Naive thymus-derived CD4-positive, alpha-beta T cell (primary cell): ENCODE results near the gene ANO9. TPM values are rescaled to one million over a fixed set of nuclear protein-coding genes. Genes with fewer than 3 reads are reported as not detected.
A peak's percentile ranks its signal among the peaks of the same experiment; 100 is the strongest.

Experiments
- ATAC-seq: fragments of 150-1000 bp; cut with Tn5 transposase; 2 replicates; pipeline ENCODE4 v1.10.0; 2021; ENCODE audit warnings: mild to moderate bottlenecking, moderate library complexity
- CTCF ChIA-PET: fragments of 350-600 bp; sonication (Branson Sonifier 250); formaldehyde crosslinking; loops from one replicate; lab custom pipeline; 2021; ENCODE audit warnings: antibody characterized with exemption; lab: Charles Lee
- POLR2A ChIA-PET: fragments of 350-600 bp; sonication (Branson Sonifier 250); formaldehyde crosslinking; loops from one replicate; lab custom pipeline; 2021; ENCODE audit warnings: antibody characterized with exemption, inconsistent platforms; lab: Charles Lee
- DNase-seq, 9 donors: peaks; one replicate each; pipeline versions ENCODE4 v3.0.0 to v3.0.0-alpha.2; 2020 to 2022; ENCODE audit warnings: mixed read lengths in 1 of 9
- H3K27ac ChIP-seq: one replicate; pipeline ENCODE4 v1.7.0; 2013; ENCODE audit warnings: mild to moderate bottlenecking, low read depth, low read length, moderate library complexity
- H3K27me3 ChIP-seq, 2 donors: one replicate each; pipeline ENCODE4 v1.7.0; 2013; ENCODE audit warnings: low read length in 2 of 2, mild to moderate bottlenecking in 2 of 2, moderate library complexity in 2 of 2; ENCODE audit not compliant: control insufficient read depth in 2 of 2, insufficient read depth in 2 of 2
- H3K36me3 ChIP-seq, 3 experiments: 1 replicate in 2 of 3; 2 replicates in 1 of 3; pipeline ENCODE4 v1.7.0; 2013; ENCODE audit warnings: low read length in 3 of 3, mild to moderate bottlenecking in 3 of 3, moderate library complexity in 1 of 3; ENCODE audit not compliant: insufficient read depth in 3 of 3, control insufficient read depth in 2 of 3
- H3K4me1 ChIP-seq, 2 donors: one replicate each; pipeline ENCODE4 v1.7.0; 2013; ENCODE audit warnings: low read length in 2 of 2, mild to moderate bottlenecking in 2 of 2, moderate library complexity in 1 of 2; ENCODE audit not compliant: control insufficient read depth in 2 of 2, insufficient read depth in 2 of 2
- H3K4me3 ChIP-seq: 2 replicates; pipeline ENCODE4 v1.7.0; 2013; ENCODE audit warnings: mild to moderate bottlenecking, low read length
- H3K9me3 ChIP-seq, 3 experiments: 1 replicate in 2 of 3; 2 replicates in 1 of 3; pipeline ENCODE4 v1.7.0; 2013; ENCODE audit warnings: low read length in 3 of 3; ENCODE audit not compliant: control insufficient read depth in 2 of 3
- H3K27ac Mint-ChIP-seq, 9 donors: one replicate each; pipeline ENCODE4 v1.8.0; 2020 to 2022; ENCODE audit warnings: mixed read lengths in 9 of 9, mild to moderate bottlenecking in 8 of 9, moderate library complexity in 5 of 9, inconsistent platforms in 2 of 9
- H3K27me3 Mint-ChIP-seq, 5 donors: one replicate each; pipeline ENCODE4 v1.8.0; 2021 to 2022; ENCODE audit warnings: mixed read lengths in 5 of 5, mild to moderate bottlenecking in 1 of 5
- H3K36me3 Mint-ChIP-seq, 5 donors: one replicate each; pipeline ENCODE4 v1.8.0; 2020 to 2022; ENCODE audit warnings: mixed read lengths in 5 of 5, mild to moderate bottlenecking in 3 of 5, inconsistent platforms in 1 of 5
- H3K4me1 Mint-ChIP-seq, 7 donors: one replicate each; pipeline ENCODE4 v1.8.0; 2020 to 2022; ENCODE audit warnings: mixed read lengths in 7 of 7, mild to moderate bottlenecking in 3 of 7, inconsistent platforms in 1 of 7
- H3K4me3 Mint-ChIP-seq, 10 donors: one replicate each; pipeline ENCODE4 v1.8.0; 2020 to 2022; ENCODE audit warnings: mild to moderate bottlenecking in 10 of 10, mixed read lengths in 10 of 10, moderate library complexity in 6 of 10, inconsistent platforms in 2 of 10
- H3K9me3 Mint-ChIP-seq, 11 donors: one replicate each; pipeline ENCODE4 v1.8.0; 2020 to 2022; ENCODE audit warnings: mixed read lengths in 11 of 11, mild to moderate bottlenecking in 4 of 11, inconsistent platforms in 1 of 11, moderate library complexity in 1 of 11
- intact Hi-C, 2 donors: fragments of 100-400 bp; cut with micrococcal nuclease; formaldehyde crosslinking; loops; one replicate each; pipeline ENCODE4 v1.15.1; 2023
- polyA plus RNA-seq, 2 donors: library from polyadenylated mRNA; unstranded; fragments of 300-500 nt; fragmentation: Illumina TruSeq; gene quantifications; one replicate each; pipeline ENCODE4 v1.2.3, GENCODE V29; 2021
- total RNA-seq, 6 experiments: library from RNA in 5 of 6; stranded (reverse) in 5 of 6; gene quantifications; 1 replicate in 5 of 6; 2 replicates in 1 of 6; pipeline ENCODE4 v1.2.3 and lab custom pipeline; 2021 to 2026

The ANO9 gene
- total and polyA plus RNA-seq, 7 experiments from 2014 or later: 9.0 to 107 (median 92.2) TPM

GRCh38 chr11:375065-376025 lies 66.5 kb downstream of the ANO9 start:
- ATAC-seq: no peak
- Histone ChIP-seq H3K9me3 (no peaks in the 10 kb centered on the region), H3K27me3 (no peaks in the 10 kb centered on the region), H3K4me1 (no peaks in the 10 kb centered on the region), H3K27ac (no peak overlapping the region), H3K36me3 (no peaks in the 10 kb centered on the region), H3K4me3 (no peak overlapping the region)
- CTCF ChIA-PET: no interaction called here
- peaks cover 0 to 15% (median 2%) of the 10 kb centered on the region in 5 donors for H3K27me3 Mint-ChIP-seq
- peaks cover 0 to 5% (median 0%) of the 10 kb centered on the region in 5 donors for H3K36me3 Mint-ChIP-seq
- H3K4me1 Mint-ChIP-seq: peaks cover 0 to 11% (median 2%) of the 10 kb centered on the region in 7 donors
- POLR2A ChIA-PET: no interaction called here
- no peak for DNase-seq
- intact Hi-C loops: no loop called here
- H3K4me3 Mint-ChIP-seq: no peak overlapping the region
- H3K27ac Mint-ChIP-seq: no peak overlapping the region
- peaks cover 0 to 6% (median 0%) of the 10 kb centered on the region in 11 donors for H3K9me3 Mint-ChIP-seq

- Histone ChIP-seq H3K27ac (no peak overlapping the region), H3K4me1 (no peaks in the 10 kb centered on the region), H3K36me3 (no peaks in the 10 kb centered on the region), H3K4me3 (no peak overlapping the region), H3K27me3 (no peaks in the 10 kb centered on the region), H3K9me3 (no peaks in the 10 kb centered on the region)
- Mint-ChIP-seq H3K9me3 (peaks cover 0 to 6% (median 0%) of the 10 kb centered on the region in 11 donors), H3K27me3 (peaks cover 0 to 19% (median 6%) of the 10 kb centered on the region in 5 donors), H3K27ac (peak overlapping the region in 6 of 9 donors; percentile 39 to 83 (median 78)), H3K36me3 (peaks cover 0 to 5% (median 0%) of the 10 kb centered on the region in 5 donors), H3K4me1 (peaks cover 0 to 16% (median 5%) of the 10 kb centered on the region in 7 donors), H3K4me3 (no peak overlapping the region)
- DNase-seq (no peak), ATAC-seq (no peak)
- CTCF ChIA-PET: no interaction called here
- intact Hi-C loops: no loop called here
- POLR2A ChIA-PET: no interaction called here
These were observed 67.9 kb downstream of the ANO9 start for GRCh38 chr11:373716-374551.

- intact Hi-C loops: no loop called here
- no peak overlapping the region for H3K27ac ChIP-seq
- H3K27me3 Mint-ChIP-seq: peaks cover under 1 to 25% (median 6%) of the 10 kb centered on the region in 5 donors
- H3K9me3 ChIP-seq: no peaks in the 10 kb centered on the region
- H3K27ac Mint-ChIP-seq: no peak overlapping the region
- H3K36me3 Mint-ChIP-seq: peaks cover 0 to 7% (median 0%) of the 10 kb centered on the region in 5 donors
- peaks cover 0 to 7% of the 10 kb centered on the region in 2 donors for H3K4me1 ChIP-seq
- DNase-seq (no peak), ATAC-seq (no peak)
- ChIA-PET CTCF (interaction anchor here (1.4 kb wide), 1 partner anchor 9 kb away, joined by 7 read pairs; no protein-coding TSS in a partner anchor), POLR2A (no interaction called here)
- H3K27me3 ChIP-seq: peaks cover 3% of the 10 kb centered on the region in 2 donors
- H3K4me3 Mint-ChIP-seq: no peak overlapping the region
- H3K9me3 Mint-ChIP-seq: peaks cover 0 to 6% (median 0%) of the 10 kb centered on the region in 11 donors
- no peak overlapping the region for H3K4me3 ChIP-seq
- H3K36me3 ChIP-seq: no peaks in the 10 kb centered on the region
- peaks cover 0 to 23% (median 11%) of the 10 kb centered on the region in 7 donors for H3K4me1 Mint-ChIP-seq
These were observed 68.7 kb downstream of the ANO9 start for GRCh38 chr11:372809-373715.

- H3K36me3 Mint-ChIP-seq: peaks cover 0 to 7% (median 0%) of the 10 kb centered on the region in 5 donors
- H3K27ac Mint-ChIP-seq: peak overlapping the region in 2 of 9 donors; percentile 55 to 72
- H3K27me3 Mint-ChIP-seq: peaks cover 10 to 36% (median 17%) of the 10 kb centered on the region in 5 donors
- Histone ChIP-seq H3K27me3 (peaks cover 3 to 7% of the 10 kb centered on the region in 2 donors), H3K4me1 (peaks cover 0 to 10% of the 10 kb centered on the region in 2 donors), H3K9me3 (no peaks in the 10 kb centered on the region), H3K36me3 (no peaks in the 10 kb centered on the region), H3K4me3 (no peak overlapping the region), H3K27ac (no peak overlapping the region)
- POLR2A ChIA-PET: interaction anchor here (1.0 kb wide), 1 partner anchor 33 kb away, joined by 3 read pairs; no protein-coding TSS in a partner anchor
- peaks cover 0 to 32% (median 14%) of the 10 kb centered on the region in 7 donors for H3K4me1 Mint-ChIP-seq
- peaks cover 0 to 6% (median 0%) of the 10 kb centered on the region in 11 donors for H3K9me3 Mint-ChIP-seq
- CTCF ChIA-PET: interaction anchor here (0.5 to 1.4 kb wide), 2 partner anchors 8 to 93 kb away, joined by 3 to 7 read pairs; no protein-coding TSS in a partner anchor
- no peak for ATAC-seq
- no peak for DNase-seq
- intact Hi-C loops: no loop called here
- H3K4me3 Mint-ChIP-seq: peak overlapping the region in 2 of 10 donors; percentile 16 to 23
These were observed 69.9 kb downstream of the ANO9 start for GRCh38 chr11:371716-372590.

- Mint-ChIP-seq H3K4me3 (peak overlapping the region in 8 of 10 donors; percentile 16 to 68 (median 42)), H3K27ac (peak overlapping the region in 3 of 9 donors; percentile 49 to 80 (median 55)), H3K9me3 (peaks cover 0 to 6% (median 0%) of the 10 kb centered on the region in 11 donors), H3K4me1 (peaks cover 0 to 32% (median 18%) of the 10 kb centered on the region in 7 donors), H3K36me3 (peaks cover 0 to 7% (median 0%) of the 10 kb centered on the region in 5 donors), H3K27me3 (peaks cover 10 to 43% (median 24%) of the 10 kb centered on the region in 5 donors)
- Histone ChIP-seq H3K4me1 (peaks cover 0 to 10% of the 10 kb centered on the region in 2 donors), H3K36me3 (no peaks in the 10 kb centered on the region), H3K27me3 (peaks cover 3 to 7% of the 10 kb centered on the region in 2 donors), H3K9me3 (no peaks in the 10 kb centered on the region), H3K4me3 (no peak overlapping the region), H3K27ac (no peak overlapping the region)
- ChIA-PET POLR2A (interaction anchor here (0.7 to 1.0 kb wide), 2 partner anchors 33 to 66 kb away, joined by 3 read pairs; no protein-coding TSS in a partner anchor), CTCF (no interaction called here)
- intact Hi-C loops: no loop called here
- no peak for ATAC-seq
- no peak for DNase-seq
These were observed 70.8 kb downstream of the ANO9 start for GRCh38 chr11:371051-371450.
